ENCODE results near the gene DEGS2. TPM values are rescaled to one million over a fixed set of nuclear protein-coding genes. Genes with fewer than 3 reads are reported as not detected.

The DEGS2 gene
- total RNA-seq, 1 experiment from 2014 or later, result 1.8 TPM

DNA sequence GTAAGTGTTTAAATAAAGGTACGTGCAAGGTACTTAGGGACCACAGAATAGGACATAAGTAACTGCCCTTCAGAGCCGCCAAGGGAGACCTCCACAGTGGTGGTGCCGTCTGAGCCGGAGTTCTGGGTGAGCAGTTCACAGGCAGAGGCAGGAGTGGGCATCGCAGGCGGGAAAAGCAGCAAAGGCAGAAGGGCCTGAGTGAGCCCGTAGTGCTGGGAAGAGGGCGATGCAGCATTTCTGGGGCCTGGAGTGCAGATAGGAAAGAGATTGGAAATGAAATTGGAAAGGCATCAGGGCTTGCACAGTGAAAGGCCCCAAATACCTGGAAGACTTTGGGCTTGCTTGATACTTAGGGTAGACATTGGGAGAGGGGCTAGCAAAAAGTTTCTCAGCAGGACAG is 61.3 kb downstream of the DEGS2 start:
- ATAC-seq, result no peak
- ChIA-PET POLR2A (no interaction called here), RAD21 (ENCODE audit: low non-redundant PET in 1 of 2, low total read pairs in 2 of 2, uncharacterized antibody in 2 of 2, unreplicated experiment in 2 of 2) (no interaction called here), CTCF (no interaction called here)
- no peaks in the 10 kb centered on the region for H3K27me3 ChIP-seq (ENCODE audit: insufficient read depth, low read length)
- TF ChIP-seq EGR1 (IDR thresholded peaks at IDR 0.05; ENCODE audit: low read depth), result no peak
- no peak for TF ChIP-seq CTCF (IDR thresholded peaks at IDR 0.05 in 2 of 3, conservative IDR thresholded peaks at IDR 0.05 in 1 of 3; ENCODE audit: borderline replicate concordance in 1 of 3, insufficient read depth in 1 of 3, low read depth in 2 of 3, low read length in 2 of 3)
- no peak for TF ChIP-seq SIN3A (IDR thresholded peaks at IDR 0.05; ENCODE audit: low read depth)
- TF ChIP-seq, protein P1, sequence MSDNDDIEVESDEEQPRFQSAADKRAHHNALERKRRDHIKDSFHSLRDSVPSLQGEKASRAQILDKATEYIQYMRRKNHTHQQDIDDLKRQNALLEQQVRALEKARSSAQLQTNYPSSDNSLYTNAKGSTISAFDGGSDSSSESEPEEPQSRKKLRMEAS (IDR thresholded peaks at IDR 0.05), result no peak
- TF ChIP-seq EZH2phosphoT487 (IDR thresholded peaks at IDR 0.05; ENCODE audit: borderline replicate concordance), result no peak
- TF ChIP-seq POLR2A (IDR thresholded peaks at IDR 0.05; ENCODE audit: borderline replicate concordance, extremely low read depth, insufficient read depth, insufficient read length), result no peak
- TF ChIP-seq, protein P2, sequence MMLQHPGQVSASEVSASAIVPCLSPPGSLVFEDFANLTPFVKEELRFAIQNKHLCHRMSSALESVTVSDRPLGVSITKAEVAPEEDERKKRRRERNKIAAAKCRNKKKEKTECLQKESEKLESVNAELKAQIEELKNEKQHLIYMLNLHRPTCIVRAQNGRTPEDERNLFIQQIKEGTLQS (IDR thresholded peaks at IDR 0.05), result no peak
- no peak for TF ChIP-seq JUND (IDR thresholded peaks at IDR 0.05)
- no peak for TF ChIP-seq RAD21 (IDR thresholded peaks at IDR 0.05; ENCODE audit: low read depth)
- TF ChIP-seq CBX3 (IDR thresholded peaks at IDR 0.05; ENCODE audit: low read depth), result no peak
- no peak for TF ChIP-seq FOSL1 (IDR thresholded peaks at IDR 0.05; ENCODE audit: low read depth)
- TF ChIP-seq, protein P3, sequence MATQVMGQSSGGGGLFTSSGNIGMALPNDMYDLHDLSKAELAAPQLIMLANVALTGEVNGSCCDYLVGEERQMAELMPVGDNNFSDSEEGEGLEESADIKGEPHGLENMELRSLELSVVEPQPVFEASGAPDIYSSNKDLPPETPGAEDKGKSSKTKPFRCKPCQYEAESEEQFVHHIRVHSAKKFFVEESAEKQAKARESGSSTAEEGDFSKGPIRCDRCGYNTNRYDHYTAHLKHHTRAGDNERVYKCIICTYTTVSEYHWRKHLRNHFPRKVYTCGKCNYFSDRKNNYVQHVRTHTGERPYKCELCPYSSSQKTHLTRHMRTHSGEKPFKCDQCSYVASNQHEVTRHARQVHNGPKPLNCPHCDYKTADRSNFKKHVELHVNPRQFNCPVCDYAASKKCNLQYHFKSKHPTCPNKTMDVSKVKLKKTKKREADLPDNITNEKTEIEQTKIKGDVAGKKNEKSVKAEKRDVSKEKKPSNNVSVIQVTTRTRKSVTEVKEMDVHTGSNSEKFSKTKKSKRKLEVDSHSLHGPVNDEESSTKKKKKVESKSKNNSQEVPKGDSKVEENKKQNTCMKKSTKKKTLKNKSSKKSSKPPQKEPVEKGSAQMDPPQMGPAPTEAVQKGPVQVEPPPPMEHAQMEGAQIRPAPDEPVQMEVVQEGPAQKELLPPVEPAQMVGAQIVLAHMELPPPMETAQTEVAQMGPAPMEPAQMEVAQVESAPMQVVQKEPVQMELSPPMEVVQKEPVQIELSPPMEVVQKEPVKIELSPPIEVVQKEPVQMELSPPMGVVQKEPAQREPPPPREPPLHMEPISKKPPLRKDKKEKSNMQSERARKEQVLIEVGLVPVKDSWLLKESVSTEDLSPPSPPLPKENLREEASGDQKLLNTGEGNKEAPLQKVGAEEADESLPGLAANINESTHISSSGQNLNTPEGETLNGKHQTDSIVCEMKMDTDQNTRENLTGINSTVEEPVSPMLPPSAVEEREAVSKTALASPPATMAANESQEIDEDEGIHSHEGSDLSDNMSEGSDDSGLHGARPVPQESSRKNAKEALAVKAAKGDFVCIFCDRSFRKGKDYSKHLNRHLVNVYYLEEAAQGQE (IDR thresholded peaks at IDR 0.05; ENCODE audit: low read depth), result no peak
- no peak for TF ChIP-seq CEBPB (IDR thresholded peaks at IDR 0.05; ENCODE audit: low read depth)
- no peak for TF ChIP-seq SRF (IDR thresholded peaks at IDR 0.05; ENCODE audit: low read depth)
- no peak for TF ChIP-seq TCF7L2 (IDR thresholded peaks at IDR 0.05; ENCODE audit: borderline replicate concordance, extremely low read depth, insufficient read depth, insufficient read length)
- TF ChIP-seq ZNF274 (IDR thresholded peaks at IDR 0.05; ENCODE audit: low read depth, low read length), result no peak
- no peak for TF ChIP-seq YY1 (IDR thresholded peaks at IDR 0.05; ENCODE audit: extremely low read depth, insufficient replicate concordance, low read depth, low read length)
- TF ChIP-seq SP1 (IDR thresholded peaks at IDR 0.05; ENCODE audit: low read depth), result no peak
- TF ChIP-seq EZH2 (IDR thresholded peaks at IDR 0.05), result no peak
- no peak for TF ChIP-seq POLR2AphosphoS5 (IDR thresholded peaks at IDR 0.05; ENCODE audit: low read depth, low read length)
- no peak overlapping the region for H3K27ac ChIP-seq (ENCODE audit: low read depth, low read length)
- BruUV-seq (replicated peaks), result no TSS peak
- H4K20me1 ChIP-seq (ENCODE audit: insufficient read depth), result no peaks in the 10 kb centered on the region
- no peak overlapping the region for H2AFZ ChIP-seq (ENCODE audit: low read depth, low read length, poor library complexity, severe bottlenecking)
- H3K4me1 ChIP-seq (ENCODE audit: control insufficient read depth in 1 of 2, insufficient read depth in 2 of 2, low read length in 2 of 2), result no peaks in the 10 kb centered on the region
- H3K4me2 ChIP-seq (ENCODE audit: low read length), result no peak overlapping the region
- H3K79me2 ChIP-seq (ENCODE audit: insufficient read depth, low read length), result no peaks in the 10 kb centered on the region
- H3K4me3 ChIP-seq (replicated peaks in 1 of 2; ENCODE audit: low read depth in 1 of 2, low read length in 2 of 2), result no peak overlapping the region
- H3K36me3 ChIP-seq (ENCODE audit: control insufficient read depth in 1 of 2, insufficient read depth in 2 of 2, low read length in 2 of 2), result no peaks in the 10 kb centered on the region
- intact Hi-C loops (cut with micrococcal nuclease), result no loop called here
- H3K9ac ChIP-seq (ENCODE audit: low read length), result no peak overlapping the region
- H3K9me2 ChIP-seq (ENCODE audit: insufficient read depth), result no peaks in the 10 kb centered on the region
- H3K9me3 ChIP-seq (ENCODE audit: control insufficient read depth in 1 of 2, insufficient read depth in 1 of 2, low read depth in 1 of 2, low read length in 2 of 2), result no peaks in the 10 kb centered on the region
- DNase-seq (ENCODE audit: low read depth, low spot score), result no peak
